Right lobe of liver (tissue), 6 donors: ENCODE results near the gene SDK1. TPM values are rescaled to one million over a fixed set of nuclear protein-coding genes. Genes with fewer than 3 reads are reported as not detected.

ENCODE experiments used
- ATAC-seq, 4 donors: fragments of 200-7000 bp; cut with Tn5 transposase; one replicate each; pipeline ENCODE4 v1.9.1; 2020; ENCODE audit warnings: mild to moderate bottlenecking in 4 of 4, moderate library complexity in 4 of 4
- DNase-seq, 3 donors: peaks; one replicate each; pipeline ENCODE4 v3.0.0-alpha.2; 2020
- H3K27ac ChIP-seq, 3 donors: fragments of 200-600 bp; one replicate each; pipeline ENCODE4 v1.8.0; 2022
- H3K27me3 ChIP-seq, 2 donors: fragments of 200-600 bp; one replicate each; pipeline ENCODE4 v1.8.0; 2022
- H3K36me3 ChIP-seq, 4 donors: fragments of 200-600 bp; sonication (generic) in 1 of 4; one replicate each; pipeline versions ENCODE4 v1.5.1 to v1.8.0; 2017 to 2022; ENCODE audit warnings: control low read depth in 1 of 4
- H3K4me1 ChIP-seq, 4 donors: fragments of 200-600 bp; sonication (generic) in 1 of 4; one replicate each; pipeline versions ENCODE4 v1.5.1 to v1.8.0; 2017 to 2022; ENCODE audit warnings: control low read depth in 1 of 4
- H3K4me3 ChIP-seq, 3 donors: fragments of 200-600 bp; one replicate each; pipeline ENCODE4 v1.8.0; 2022
- H3K9me3 ChIP-seq, 4 donors: fragments of 200-600 bp; sonication (generic) in 1 of 4; one replicate each; pipeline versions ENCODE4 v1.5.1 to v1.8.0; 2017 to 2022; ENCODE audit warnings: control low read depth in 1 of 4
- POLR2A ChIP-seq: fragments of 450-650 bp; IDR thresholded peaks from one replicate; pipeline ENCODE4 v1.6.1; 2017; ENCODE audit warnings: antibody characterized with exemption, mild to moderate bottlenecking
- WGBS: methylation state at CpG from one replicate; pipeline ENCODE4 v1.1.6; 2018; ENCODE audit warnings: low coverage, low lambda C conversion rate; ENCODE audit not compliant: insufficient coverage; ENCODE audit errors: missing lambda C conversion rate; 5-methylcytosine and 5-hydroxymethylcytosine counted together
- intact Hi-C, 2 donors: fragments of 100-400 bp; cut with DNase I; formaldehyde crosslinking; loops; one replicate each; pipeline versions ENCODE4 v1.11.2 to v1.14.1; 2022
- total RNA-seq, 6 experiments: library from RNA; depleted of rRNA in 2 of 6; stranded (reverse); fragments of >200 nt in 2 of 6; fragmentation: NEBNext Ultra II Directional in 3 of 6; extraction: Animal tissue kit (Norgen Biotek cat#: 25700) in 3 of 6; gene quantifications; one replicate each; pipeline versions ENCODE4 v1.1.0 to v1.2.4, GENCODE V29; 2016 to 2023
- TF ChIP-seq, protein P1 (sequence below), 4 donors: fragments of 200-600 bp in 3 of 4; fragments of 450-650 bp in 1 of 4; IDR thresholded peaks; one replicate each; pipeline versions ENCODE4 v1.5.1 to v1.8.0; 2016 to 2022; ENCODE audit warnings: antibody characterized with exemption in 4 of 4, mild to moderate bottlenecking in 2 of 4
- donor health status: DM: no; HTN: yes; CAD: no.
- donor health status: DM: no; HTN: no; CAD: no.
- donor health status: DM: no; HTN: no; CAD: no.
- donor health status: DM: no; HTN: yes; CAD: no.
- donor health status: DM: no; HTN: yes; CAD: no.

SDK1 gene
- total RNA-seq, 6 experiments from 2014 or later, result 0.07 to 1.4 (median 0.65) TPM

DNA sequence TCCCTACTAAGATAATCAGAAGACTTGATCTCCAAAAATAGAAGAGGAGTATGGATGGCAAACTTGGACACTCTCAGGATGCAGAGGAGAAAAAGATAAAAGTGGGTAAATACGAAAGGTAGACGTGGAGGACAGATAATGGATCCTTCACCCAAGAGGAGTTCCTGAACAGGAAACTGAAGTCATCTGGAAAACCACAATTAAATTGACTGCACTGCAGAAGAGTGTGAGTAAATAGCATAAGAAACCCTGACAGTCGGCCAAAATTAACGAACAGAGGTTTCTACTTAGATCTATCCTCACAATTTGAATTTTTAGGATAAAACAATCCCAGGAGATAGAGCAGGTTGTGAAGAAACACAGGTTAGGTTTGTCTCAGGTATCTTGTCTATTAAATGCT lies 70.5 kb downstream of the SDK1 start:
- H3K4me1 ChIP-seq, result no peaks in the 10 kb centered on the region
- H3K27me3 ChIP-seq, result no peaks in the 10 kb centered on the region
- intact Hi-C loops, result no loop called here
- no peak for ATAC-seq
- H3K9me3 ChIP-seq, result no peaks in the 10 kb centered on the region
- TF ChIP-seq POLR2A, result no peak
- TF ChIP-seq, protein P1, sequence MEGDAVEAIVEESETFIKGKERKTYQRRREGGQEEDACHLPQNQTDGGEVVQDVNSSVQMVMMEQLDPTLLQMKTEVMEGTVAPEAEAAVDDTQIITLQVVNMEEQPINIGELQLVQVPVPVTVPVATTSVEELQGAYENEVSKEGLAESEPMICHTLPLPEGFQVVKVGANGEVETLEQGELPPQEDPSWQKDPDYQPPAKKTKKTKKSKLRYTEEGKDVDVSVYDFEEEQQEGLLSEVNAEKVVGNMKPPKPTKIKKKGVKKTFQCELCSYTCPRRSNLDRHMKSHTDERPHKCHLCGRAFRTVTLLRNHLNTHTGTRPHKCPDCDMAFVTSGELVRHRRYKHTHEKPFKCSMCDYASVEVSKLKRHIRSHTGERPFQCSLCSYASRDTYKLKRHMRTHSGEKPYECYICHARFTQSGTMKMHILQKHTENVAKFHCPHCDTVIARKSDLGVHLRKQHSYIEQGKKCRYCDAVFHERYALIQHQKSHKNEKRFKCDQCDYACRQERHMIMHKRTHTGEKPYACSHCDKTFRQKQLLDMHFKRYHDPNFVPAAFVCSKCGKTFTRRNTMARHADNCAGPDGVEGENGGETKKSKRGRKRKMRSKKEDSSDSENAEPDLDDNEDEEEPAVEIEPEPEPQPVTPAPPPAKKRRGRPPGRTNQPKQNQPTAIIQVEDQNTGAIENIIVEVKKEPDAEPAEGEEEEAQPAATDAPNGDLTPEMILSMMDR (IDR thresholded peaks at IDR 0.05), result no peak
- no peak overlapping the region for H3K4me3 ChIP-seq
- DNase-seq, result no peak
- H3K27ac ChIP-seq, result no peak overlapping the region
- 30% methylated on average over 4 of the region's 4 CpGs for WGBS
- H3K36me3 ChIP-seq, result no peaks in the 10 kb centered on the region

- TF ChIP-seq POLR2A, result no peak
- TF ChIP-seq, protein P1 (IDR thresholded peaks at IDR 0.05), result no peak
- Histone ChIP-seq H3K27me3 (no peaks in the 10 kb centered on the region), H3K9me3 (no peaks in the 10 kb centered on the region), H3K27ac (no peak overlapping the region), H3K4me3 (no peak overlapping the region), H3K36me3 (no peaks in the 10 kb centered on the region), H3K4me1 (no peaks in the 10 kb centered on the region)
- 13% methylated on average over 2 of the region's 2 CpGs for WGBS
- DNase-seq, result no peak
- no peak for ATAC-seq
- intact Hi-C loops, result no loop called here
These were observed 73.2 kb downstream of the SDK1 start for GRCh38 chr7:3374239-3374638.

- ATAC-seq, result no peak
- 39% methylated on average over 11 of the region's 18 CpGs for WGBS
These were observed 77.5 kb downstream of the SDK1 start for GRCh38 chr7:3378390-3379150.

GRCh38 chr7:3380034-3380433 lies 79.0 kb downstream of the SDK1 start:
- 61% methylated on average over 4 of the region's 4 CpGs for WGBS
- no peak for TF ChIP-seq POLR2A
- TF ChIP-seq, protein P1 (IDR thresholded peaks at IDR 0.05), result no peak

More at GRCh38 chr7:3378390-3379150, 77.5 kb downstream of the SDK1 start:
- intact Hi-C loops, result no loop called here
- H3K4me1 ChIP-seq, result no peaks in the 10 kb centered on the region
- H3K27ac ChIP-seq, result no peak overlapping the region
- no peaks in the 10 kb centered on the region for H3K9me3 ChIP-seq
- no peak overlapping the region for H3K4me3 ChIP-seq
- H3K36me3 ChIP-seq, result no peaks in the 10 kb centered on the region
- no peak for DNase-seq
- TF ChIP-seq, protein P1 (IDR thresholded peaks at IDR 0.05), result no peak
- no peak for TF ChIP-seq POLR2A
- H3K27me3 ChIP-seq, result no peaks in the 10 kb centered on the region

More at GRCh38 chr7:3380034-3380433, 79.0 kb downstream of the SDK1 start:
- Histone ChIP-seq H3K4me1 (no peaks in the 10 kb centered on the region), H3K27me3 (no peaks in the 10 kb centered on the region), H3K4me3 (no peak overlapping the region), H3K9me3 (no peaks in the 10 kb centered on the region), H3K36me3 (no peaks in the 10 kb centered on the region), H3K27ac (no peak overlapping the region)
- DNase-seq (no peak), ATAC-seq (no peak)
- intact Hi-C loops, result no loop called here
